K562 treated with DMSO at 1 percent for 4 hours (cell line): Measurements from ENCODE around the gene ACOT7. TPM values are rescaled to one million over a fixed set of nuclear protein-coding genes. Genes with fewer than 3 reads are reported as not detected.

ENCODE experiments used
- total RNA-seq: library from RNA; unstranded; fragments of 300-600 nt; gene quantifications from 2 replicates; pipeline ENCODE4 v1.2.3, GENCODE V29; 2022; ENCODE audit not compliant: insufficient read depth

ACOT7 gene
- 63.3 and 63.9 TPM in 2 replicates for total RNA-seq

GRCh38 chr1:6393400-6394187, at the start of gene ACOT7:
Gene ACOT7 (minus strand): TSS chr1:6393767. CDS start chr1:6393399, 368 bp downstream.

GRCh38 chr1:6424619-6425593, 31.3 kb upstream of the ACOT7 start, which contains the start of gene ESPN:
Gene ESPN (plus strand): TSS chr1:6424776. CDS start chr1:6424956, 180 bp downstream.

GRCh38 chr1:6419804-6420453, 26.4 kb upstream of the ACOT7 start, which contains the start of gene HES2:
Gene HES2 (minus strand): TSS chr1:6419919. CDS start chr1:6419820, 99 bp downstream.

GRCh38 chr1:6260961-6261614, 132.5 kb downstream of the ACOT7 start, which contains the start of gene GPR153:
Gene GPR153 (minus strand): TSS chr1:6261098. CDS start chr1:6254905, 6,193 bp downstream.

GRCh38 chr1:6243993-6244392, 149.6 kb downstream of the ACOT7 start, which contains the start of gene HES3:
Gene HES3 (plus strand): TSS chr1:6244179. CDS start chr1:6244366, 187 bp downstream.

Other genes with a start within 250 kb of the ACOT7 start
- gene CHD5, start 213.4 kb downstream of the ACOT7 start, total RNA-seq, result 0.28 and 0.38 TPM in 2 replicates
- 398 and 406 TPM in 2 replicates for gene RPL22, start 194.2 kb downstream of the ACOT7 start, total RNA-seq
- gene RNF207, start 187.6 kb downstream of the ACOT7 start, total RNA-seq, result 5.6 and 7.5 TPM in 2 replicates
- 52.3 and 60.0 TPM in 2 replicates for gene ICMT, start 157.8 kb downstream of the ACOT7 start, total RNA-seq
- gene HES3, start 149.6 kb downstream of the ACOT7 start, total RNA-seq, result not detected in 2 replicates
- gene GPR153, start 132.7 kb downstream of the ACOT7 start, total RNA-seq, result 0.57 and 0.76 TPM in 2 replicates
- gene HES2, start 26.2 kb upstream of the ACOT7 start, total RNA-seq, result not detected in 2 replicates
- 3.7 and 5.2 TPM in 2 replicates for gene ESPN, start 31.0 kb upstream of the ACOT7 start, total RNA-seq
- gene TNFRSF25, start 72.4 kb upstream of the ACOT7 start, total RNA-seq, result not detected in 2 replicates
- not detected in 2 replicates for gene PLEKHG5, start 97.9 kb upstream of the ACOT7 start, total RNA-seq
- 6.1 and 9.8 TPM in 2 replicates for gene NOL9, start 160.7 kb upstream of the ACOT7 start, total RNA-seq
- not detected in 2 replicates for gene TAS1R1, start 161.5 kb upstream of the ACOT7 start, total RNA-seq
- gene ZBTB48, start 186.2 kb upstream of the ACOT7 start, total RNA-seq, result 54.3 and 74.0 TPM in 2 replicates
- gene KLHL21, start 209.1 kb upstream of the ACOT7 start, total RNA-seq, result 70.4 and 90.6 TPM in 2 replicates
- 18.2 and 23.9 TPM in 2 replicates for gene PHF13, start 220.0 kb upstream of the ACOT7 start, total RNA-seq
- 30.7 and 34.8 TPM in 2 replicates for gene THAP3, start 231.1 kb upstream of the ACOT7 start, total RNA-seq